Midbrain (tissue), 1 donor: Measurements from ENCODE around the gene FADS2.

Experiments
- DNase-seq: peaks from one replicate; lab custom pipeline; 2025; lab: John Stamatoyannopoulos, UW

FADS2 gene

GRCh38 chr11:61846362-61847020 is 18.4 kb downstream of the FADS2 start:
- no peak for DNase-seq

- DNase-seq, result no peak
These were observed 19.9 kb downstream of the FADS2 start for GRCh38 chr11:61847914-61848581.

- no peak for DNase-seq
These were observed 20.5 kb downstream of the FADS2 start for GRCh38 chr11:61848631-61849030.

GRCh38 chr11:61850687-61851086 is 22.6 kb downstream of the FADS2 start:
- DNase-seq, result no peak

- peak; percentile 54 for DNase-seq
These were observed 23.2 kb downstream of the FADS2 start for GRCh38 chr11:61851113-61851899.

GRCh38 chr11:61851900-61852295 is 23.8 kb downstream of the FADS2 start:
- DNase-seq, result no peak

- DNase-seq, result peak; percentile 63
These were observed 25.6 kb downstream of the FADS2 start for GRCh38 chr11:61853698-61854169.

GRCh38 chr11:61854206-61854895 is 26.3 kb downstream of the FADS2 start:
- no peak for DNase-seq

- peak; percentile 46 for DNase-seq
These were observed 27.0 kb downstream of the FADS2 start for GRCh38 chr11:61854966-61855714.

GRCh38 chr11:61855939-61856680 is 28.0 kb downstream of the FADS2 start:
- no peak for DNase-seq

- DNase-seq, result no peak
These were observed 32.2 kb downstream of the FADS2 start for GRCh38 chr11:61860054-61860903.

- no peak for DNase-seq
These were observed 33.5 kb downstream of the FADS2 start for GRCh38 chr11:61861634-61862033.

GRCh38 chr11:61862714-61863547 is 34.8 kb downstream of the FADS2 start:
- no peak for DNase-seq

- no peak for DNase-seq
These were observed 35.5 kb downstream of the FADS2 start for GRCh38 chr11:61863548-61864081.

- no peak for DNase-seq
These were observed 37.0 kb downstream of the FADS2 start for GRCh38 chr11:61864814-61865775.

- no peak for DNase-seq
These were observed 38.3 kb downstream of the FADS2 start for GRCh38 chr11:61866231-61866957.

- DNase-seq, result no peak
These were observed 38.9 kb downstream of the FADS2 start for GRCh38 chr11:61866958-61867343.
